ENCODE results near the gene C10orf62.

DNA sequence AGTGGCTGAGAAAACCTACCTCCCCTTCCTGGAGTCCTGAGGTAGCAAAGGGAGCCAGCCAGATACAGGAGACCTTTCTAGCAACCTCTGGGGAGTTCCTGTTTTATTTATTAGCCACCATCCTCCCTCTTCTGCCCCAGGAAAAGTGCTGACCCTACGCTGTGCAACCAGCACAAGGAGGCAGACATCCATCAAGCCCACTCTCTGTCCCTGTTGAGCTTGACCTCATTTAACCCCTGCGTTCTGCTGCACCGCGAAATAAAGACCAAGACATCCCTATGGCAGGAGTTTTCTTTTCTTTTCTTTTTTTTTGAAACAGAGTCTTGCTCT lies 42.3 kb upstream of the C10orf62 start:
- TF ChIP-seq, protein P1, sequence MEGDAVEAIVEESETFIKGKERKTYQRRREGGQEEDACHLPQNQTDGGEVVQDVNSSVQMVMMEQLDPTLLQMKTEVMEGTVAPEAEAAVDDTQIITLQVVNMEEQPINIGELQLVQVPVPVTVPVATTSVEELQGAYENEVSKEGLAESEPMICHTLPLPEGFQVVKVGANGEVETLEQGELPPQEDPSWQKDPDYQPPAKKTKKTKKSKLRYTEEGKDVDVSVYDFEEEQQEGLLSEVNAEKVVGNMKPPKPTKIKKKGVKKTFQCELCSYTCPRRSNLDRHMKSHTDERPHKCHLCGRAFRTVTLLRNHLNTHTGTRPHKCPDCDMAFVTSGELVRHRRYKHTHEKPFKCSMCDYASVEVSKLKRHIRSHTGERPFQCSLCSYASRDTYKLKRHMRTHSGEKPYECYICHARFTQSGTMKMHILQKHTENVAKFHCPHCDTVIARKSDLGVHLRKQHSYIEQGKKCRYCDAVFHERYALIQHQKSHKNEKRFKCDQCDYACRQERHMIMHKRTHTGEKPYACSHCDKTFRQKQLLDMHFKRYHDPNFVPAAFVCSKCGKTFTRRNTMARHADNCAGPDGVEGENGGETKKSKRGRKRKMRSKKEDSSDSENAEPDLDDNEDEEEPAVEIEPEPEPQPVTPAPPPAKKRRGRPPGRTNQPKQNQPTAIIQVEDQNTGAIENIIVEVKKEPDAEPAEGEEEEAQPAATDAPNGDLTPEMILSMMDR (IDR thresholded peaks at IDR 0.05; ENCODE audit: extremely low read depth in 1 of 2, insufficient read depth in 1 of 2, low read depth in 1 of 2, low read length in 2 of 2) = no peak
- no peak for TF ChIP-seq POLR2A (IDR thresholded peaks at IDR 0.05; ENCODE audit: low read depth, low read length)

Data from endothelial cell of umbilical vein (primary cell).